ENCODE measurements around the gene CPE. TPM values are rescaled to one million over a fixed set of nuclear protein-coding genes. Genes with fewer than 3 reads are reported as not detected.
"Not testable (repeated sequence)": the region's sequence is repeated elsewhere in the genome, so short reads cannot be mapped to it uniquely, and the experiment has no call there.

The CPE gene
- total RNA-seq, 1 donor from 2014 or later = 64.3 TPM

DNA sequence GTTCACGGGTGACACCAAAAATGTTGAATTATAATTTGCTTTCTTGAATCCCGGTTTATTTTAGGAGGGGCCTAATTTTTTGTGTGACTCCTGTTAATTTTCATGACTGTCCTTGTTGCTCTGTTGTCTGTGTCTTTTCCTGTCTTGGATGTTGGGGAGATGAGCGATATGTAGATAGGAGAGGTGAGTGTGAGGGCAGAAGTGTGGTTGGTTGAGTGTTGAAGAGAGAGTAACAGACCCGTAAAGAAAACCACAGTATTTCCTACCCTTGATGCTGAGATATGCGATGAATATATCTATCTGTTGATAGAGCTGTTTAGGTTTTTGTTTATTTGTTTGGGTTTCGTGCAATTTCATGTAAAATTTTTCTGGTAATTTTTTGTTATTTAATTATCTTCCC, 70.5 kb downstream of the CPE start:
- no peak for ATAC-seq
- intact Hi-C loops (cut with micrococcal nuclease) = no loop called here
- no peak for DNase-seq

DNA sequence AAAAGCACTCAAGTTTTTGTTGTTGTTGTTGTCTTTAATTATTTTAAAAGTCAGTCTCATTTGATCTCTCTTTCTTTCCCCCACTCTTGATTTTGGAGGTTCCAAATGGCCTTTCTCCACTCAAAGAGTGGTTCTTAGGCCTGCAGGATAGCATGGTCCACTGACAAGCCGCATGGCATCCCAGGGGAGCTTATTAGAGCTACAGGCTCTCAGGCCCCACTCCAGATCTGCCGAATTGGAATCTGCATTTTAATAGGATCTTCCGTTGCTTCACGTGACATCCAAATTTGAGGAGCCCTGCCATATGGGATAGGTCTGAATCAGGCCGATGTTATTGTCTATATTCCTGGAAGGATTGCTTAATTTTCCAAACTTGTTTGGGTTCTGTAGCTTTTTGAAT, 72.1 kb downstream of the CPE start:
- ATAC-seq = no peak
- DNase-seq = no peak
- intact Hi-C loops (cut with micrococcal nuclease) = no loop called here

DNA sequence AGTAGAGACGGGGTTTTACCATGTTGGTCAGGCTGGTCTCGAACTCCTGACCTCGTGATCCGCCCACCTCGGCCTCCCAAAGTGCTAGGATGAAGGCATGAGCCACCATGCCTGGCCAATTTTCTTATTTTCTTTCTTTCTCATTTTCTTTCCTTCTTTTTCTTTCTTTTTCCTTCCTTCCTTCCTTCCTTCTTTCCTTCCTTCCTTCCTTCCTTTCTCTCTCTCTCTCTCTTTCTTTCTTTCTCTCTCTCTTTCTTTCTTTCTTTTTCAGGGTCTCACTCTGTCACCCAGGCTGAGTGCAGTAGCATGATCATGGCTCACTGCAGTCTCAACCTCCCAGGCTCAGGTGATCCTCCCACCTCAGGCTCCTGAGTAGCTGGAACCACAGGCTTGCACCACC, 74.3 kb downstream of the CPE start:
- DNase-seq; intact Hi-C loops (cut with micrococcal nuclease); ATAC-seq: not testable (repeated sequence)

DNA sequence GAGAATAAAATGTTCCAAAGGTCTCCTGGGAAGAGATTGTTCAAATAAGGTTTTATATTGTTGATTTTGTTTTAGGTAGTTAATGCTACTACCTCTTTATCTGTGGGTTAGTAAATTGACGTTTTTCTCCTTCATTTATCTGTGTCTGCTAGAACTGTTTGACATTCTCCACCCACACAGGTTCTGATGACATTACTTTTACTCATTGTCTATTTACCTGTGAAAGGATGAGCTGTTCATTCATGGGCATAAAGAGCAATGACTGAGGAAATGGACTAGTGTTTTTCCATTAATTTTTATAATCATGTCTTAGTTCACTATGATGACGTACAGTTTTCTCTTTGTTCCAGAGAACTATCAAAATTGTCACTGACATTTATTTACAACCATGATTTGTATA, 75.6 kb downstream of the CPE start:
- intact Hi-C loops (cut with micrococcal nuclease) = no loop called here
- ATAC-seq (no peak), DNase-seq (no peak)

DNA sequence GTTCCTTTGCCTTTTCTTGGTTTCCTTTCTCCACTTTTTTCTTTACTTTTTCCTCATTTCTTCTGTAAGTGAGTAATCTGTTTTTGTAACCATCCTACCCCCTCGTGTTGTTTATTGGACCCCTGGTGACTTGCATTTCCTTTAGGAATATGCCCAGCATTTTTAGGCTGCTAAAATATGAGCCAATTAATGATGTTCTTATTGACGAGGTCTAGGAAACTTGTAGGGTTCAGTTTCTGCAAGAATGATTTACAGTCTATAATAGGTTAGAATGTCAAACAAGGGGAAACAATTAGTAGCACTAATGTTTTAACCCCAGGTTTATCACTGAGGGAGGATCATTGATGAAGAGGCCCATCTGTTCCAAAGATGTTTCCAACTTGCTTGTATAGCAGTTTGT, 79.0 kb downstream of the CPE start:
- intact Hi-C loops (cut with micrococcal nuclease) = no loop called here
- ATAC-seq (no peak), DNase-seq (no peak)

DNA sequence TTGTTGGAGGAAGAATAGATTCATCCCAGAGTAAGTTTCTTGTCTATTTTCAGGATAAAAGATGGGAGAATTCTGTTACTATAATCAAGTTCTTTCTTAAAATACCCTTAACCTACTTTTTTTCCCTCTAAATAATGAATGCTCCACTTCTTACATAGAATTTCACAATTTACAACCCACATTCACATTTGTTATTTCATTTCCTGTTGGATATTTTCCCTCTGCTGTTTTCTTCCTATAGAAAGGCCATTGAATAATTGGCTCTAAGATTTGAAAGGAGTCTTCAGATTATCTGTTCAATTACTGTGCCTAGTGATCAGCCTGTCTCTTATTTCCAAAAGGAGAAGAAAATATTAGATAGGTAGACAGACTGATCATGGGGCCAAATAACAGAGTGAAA, 79.7 kb downstream of the CPE start:
- intact Hi-C loops (cut with micrococcal nuclease) = no loop called here
- no peak for DNase-seq
- no peak for ATAC-seq

DNA sequence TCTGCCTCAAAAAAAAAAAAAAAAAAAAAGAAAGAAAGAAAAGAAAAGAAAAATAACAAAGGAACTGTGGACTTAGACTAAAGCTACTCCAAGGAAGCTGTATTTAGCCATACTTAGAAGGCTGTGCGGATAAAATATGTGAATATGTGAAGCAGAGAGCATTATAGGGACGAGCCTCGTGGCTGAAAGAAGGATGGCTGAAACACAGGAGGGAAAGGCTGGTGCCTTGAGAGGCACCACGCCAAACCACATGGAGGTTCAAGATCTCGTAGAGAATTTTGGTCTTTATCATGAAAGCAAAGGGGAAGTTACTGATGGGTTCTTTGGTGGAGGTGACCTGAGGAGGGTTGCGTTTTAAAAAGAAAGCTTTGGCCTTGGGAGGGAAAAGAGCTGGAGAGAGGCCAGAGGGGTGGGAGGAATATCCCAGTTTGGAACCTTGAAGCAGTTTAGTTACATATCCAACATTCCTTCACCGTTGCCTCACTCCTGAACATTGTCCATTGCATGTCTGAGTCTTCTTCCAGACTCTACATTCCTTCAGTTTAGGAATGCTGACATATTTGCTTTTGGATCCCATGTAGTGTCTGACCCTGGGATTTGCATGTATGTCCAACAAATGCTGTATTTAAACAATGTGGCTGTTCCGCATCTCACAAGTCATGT, 82.5 kb downstream of the CPE start:
- ATAC-seq (peak; percentile 54), DNase-seq (no peak)
- intact Hi-C loops (cut with micrococcal nuclease) = loop anchor here (10.0 kb wide), 1 partner anchor 106 kb away; no protein-coding TSS in a partner anchor

DNA sequence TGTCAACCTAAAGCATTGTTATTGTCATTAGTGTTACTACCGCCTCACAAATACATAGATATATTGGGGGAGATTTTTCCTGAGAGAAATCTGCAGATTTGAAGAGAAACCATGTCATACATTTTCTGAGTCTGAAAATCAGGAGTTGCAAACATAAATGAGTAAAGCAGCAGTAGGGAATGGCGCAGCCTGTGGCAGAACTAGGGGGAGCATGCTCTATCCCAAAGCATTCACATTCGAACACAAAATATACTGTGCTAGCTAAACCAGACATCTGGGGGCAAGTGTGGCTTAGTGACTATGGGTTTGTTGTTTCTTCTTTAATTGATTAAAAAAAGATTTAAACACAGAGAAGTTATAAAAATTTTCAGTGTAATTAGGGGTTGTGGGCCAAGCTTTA, 83.2 kb downstream of the CPE start:
- intact Hi-C loops (cut with micrococcal nuclease) = loop anchor here (10.0 kb wide), 1 partner anchor 107 kb away; no protein-coding TSS in a partner anchor
- no peak for DNase-seq
- ATAC-seq = no peak

DNA sequence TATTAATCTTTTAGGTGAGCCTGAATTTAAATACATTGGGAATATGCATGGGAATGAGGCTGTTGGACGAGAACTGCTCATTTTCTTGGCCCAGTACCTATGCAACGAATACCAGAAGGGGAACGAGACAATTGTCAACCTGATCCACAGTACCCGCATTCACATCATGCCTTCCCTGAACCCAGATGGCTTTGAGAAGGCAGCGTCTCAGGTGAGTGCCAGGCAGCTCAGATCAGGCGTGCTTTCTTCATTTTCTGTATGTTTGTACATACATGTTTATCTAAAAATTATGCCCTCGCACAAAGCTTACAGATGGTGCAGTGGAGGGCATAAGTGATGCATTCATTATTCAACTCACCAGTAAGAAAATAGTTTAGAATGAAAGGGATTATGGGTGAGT, 85.6 kb downstream of the CPE start:
- DNase-seq = no peak
- no peak for ATAC-seq
- intact Hi-C loops (cut with micrococcal nuclease) = loop anchor here (10.0 kb wide), 1 partner anchor 110 kb away; no protein-coding TSS in a partner anchor

DNA sequence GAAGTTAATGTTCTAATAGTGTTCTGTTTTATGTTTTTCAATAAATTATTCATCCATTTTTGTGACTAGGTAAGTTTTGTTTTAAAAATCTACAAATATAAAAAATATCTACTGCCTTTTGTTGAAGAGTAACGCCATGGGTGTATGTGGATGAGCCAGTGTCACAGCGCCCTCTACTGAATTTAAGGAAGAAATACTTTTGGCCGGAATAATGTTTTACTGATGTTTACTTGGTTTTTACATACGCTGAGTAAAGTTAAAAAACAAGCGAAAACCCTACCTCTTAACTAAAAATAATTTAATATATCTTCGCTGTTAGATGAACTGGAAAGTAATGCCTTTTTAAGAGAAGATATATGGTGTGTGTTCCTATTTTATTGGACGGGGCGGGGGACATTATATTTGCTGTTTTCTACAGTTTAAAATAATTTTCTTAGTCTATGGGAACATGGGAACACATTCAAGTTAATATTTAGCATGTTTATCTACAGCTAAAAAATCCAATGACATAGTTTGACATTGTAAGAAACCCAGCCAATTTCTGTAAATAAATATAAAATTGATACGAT, 86.1 kb downstream of the CPE start:
- intact Hi-C loops (cut with micrococcal nuclease) = loop anchor here (5.0 to 10.0 kb wide), 2 partner anchors 110 to 333 kb away; no protein-coding TSS in a partner anchor
- ATAC-seq = peak; percentile 55
- DNase-seq = no peak

DNA sequence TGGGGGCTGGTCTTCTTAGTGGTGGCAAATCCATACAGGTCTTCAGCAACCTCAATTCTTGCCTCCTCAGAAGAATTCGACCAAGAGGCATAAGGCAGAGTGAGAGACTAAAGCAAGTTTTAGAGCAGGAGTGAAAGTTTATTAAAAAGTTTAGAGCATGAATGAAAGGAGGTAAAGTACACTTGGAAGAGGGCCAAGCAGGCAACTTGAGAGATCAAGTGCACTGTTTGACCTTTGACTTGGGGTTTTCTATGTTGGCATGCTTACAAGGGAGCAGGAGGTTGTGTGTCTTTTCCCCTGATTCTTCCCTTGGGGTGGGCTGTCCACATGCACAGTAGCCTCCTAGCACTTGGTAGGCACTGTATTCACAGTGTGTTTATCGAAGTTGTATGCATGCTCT, 91.2 kb downstream of the CPE start:
- intact Hi-C loops (cut with micrococcal nuclease) = no loop called here
- no peak for DNase-seq
- ATAC-seq = no peak

DNA sequence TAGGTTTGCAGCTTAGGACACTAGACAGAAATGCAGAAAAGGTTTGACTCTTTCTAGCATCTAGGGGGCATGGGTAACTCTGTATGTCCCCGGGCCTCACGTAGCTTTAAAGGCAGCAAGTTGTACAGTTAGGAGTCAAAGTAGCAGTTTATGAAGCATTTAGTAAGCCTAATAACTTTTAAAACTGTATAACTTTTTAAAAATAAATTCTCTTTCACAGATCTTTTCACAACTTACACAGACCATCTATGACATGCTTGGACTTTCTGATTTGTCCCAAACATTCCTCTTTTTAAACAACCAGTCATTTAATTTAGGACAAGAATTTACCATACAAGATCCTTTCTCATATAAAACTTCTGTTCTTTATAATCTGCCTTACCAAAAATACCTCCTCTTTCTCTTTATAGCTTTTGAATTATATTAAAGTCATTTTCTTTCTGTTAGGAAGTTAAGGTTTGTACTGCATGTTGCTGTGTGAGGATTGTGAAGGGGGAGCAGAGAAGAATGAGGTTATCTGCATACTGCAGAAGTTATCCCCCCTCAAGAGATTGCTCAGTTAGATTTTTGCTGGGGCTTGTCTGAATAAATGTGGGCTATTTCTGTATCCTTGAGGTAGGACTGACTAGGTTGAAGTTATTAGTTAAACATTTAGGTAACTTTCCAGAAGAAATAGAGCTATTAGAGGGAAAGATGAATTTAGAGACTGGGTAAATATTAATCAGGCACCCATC, 94.3 kb downstream of the CPE start:
- intact Hi-C loops (cut with micrococcal nuclease) = no loop called here
- ATAC-seq (no peak), DNase-seq (no peak)

DNA sequence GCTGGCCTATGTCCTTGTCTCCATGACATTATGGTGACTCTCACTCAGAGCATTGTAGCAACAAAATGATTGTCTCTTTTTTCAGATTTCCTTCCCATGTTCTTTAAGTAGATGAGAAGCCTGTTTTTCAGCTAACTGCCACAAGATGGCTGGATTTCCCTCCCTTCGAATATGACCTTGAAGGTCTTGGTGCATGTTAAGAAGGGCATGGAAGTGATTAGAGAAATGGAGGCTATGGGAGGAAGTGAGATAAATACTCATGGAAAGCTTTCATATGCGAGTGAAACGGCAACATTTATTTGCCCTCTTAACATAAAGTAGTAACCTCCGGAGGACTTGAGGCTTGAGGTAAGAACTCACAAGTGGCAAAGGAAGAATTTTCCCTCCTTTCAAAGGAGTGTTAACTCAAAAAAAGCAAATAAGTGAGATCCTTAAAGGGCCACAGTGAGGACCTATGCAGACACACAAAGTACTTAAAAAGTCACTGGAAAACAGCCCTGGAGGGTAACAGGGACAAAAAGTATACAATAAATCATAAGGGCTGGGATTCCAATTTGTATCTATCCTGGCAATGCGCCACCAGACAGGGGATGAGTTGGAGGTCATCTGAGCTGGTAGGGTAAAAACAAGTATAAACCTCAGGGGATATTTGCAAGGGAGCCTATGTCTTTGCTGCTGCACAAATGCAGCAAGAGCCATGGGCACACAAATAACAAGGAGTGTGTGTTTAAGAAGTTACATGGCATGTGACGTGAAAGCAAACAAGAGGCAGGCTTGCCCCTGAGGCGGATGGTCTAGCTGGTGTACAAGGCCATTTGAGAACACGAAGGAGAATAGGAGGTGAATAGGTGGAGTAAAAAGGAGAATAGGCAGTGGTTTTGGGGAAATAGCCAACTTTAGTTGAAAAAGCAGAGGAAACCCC, 96.2 kb downstream of the CPE start:
- DNase-seq (no peak), ATAC-seq (no peak)
- intact Hi-C loops (cut with micrococcal nuclease) = no loop called here

DNA sequence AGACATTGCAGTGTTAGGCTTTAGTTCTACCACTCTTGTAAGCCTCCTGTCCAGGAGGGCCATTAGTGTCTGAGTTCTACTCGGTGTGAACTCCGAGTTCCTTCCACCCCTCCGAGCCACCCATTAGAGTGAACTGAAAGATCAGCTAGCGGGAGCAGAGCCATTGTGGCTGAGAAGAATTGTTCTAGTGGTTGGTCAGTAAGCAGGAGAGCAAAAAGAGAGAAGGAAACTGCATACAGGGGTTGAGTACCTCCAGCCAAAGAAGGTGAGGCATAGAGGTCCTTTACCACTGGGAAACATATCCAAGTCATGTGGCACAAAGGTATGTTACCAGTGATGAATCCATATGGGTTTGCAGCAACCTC, 96.9 kb downstream of the CPE start:
- DNase-seq (no peak), ATAC-seq (no peak)
- intact Hi-C loops (cut with micrococcal nuclease) = no loop called here

DNA sequence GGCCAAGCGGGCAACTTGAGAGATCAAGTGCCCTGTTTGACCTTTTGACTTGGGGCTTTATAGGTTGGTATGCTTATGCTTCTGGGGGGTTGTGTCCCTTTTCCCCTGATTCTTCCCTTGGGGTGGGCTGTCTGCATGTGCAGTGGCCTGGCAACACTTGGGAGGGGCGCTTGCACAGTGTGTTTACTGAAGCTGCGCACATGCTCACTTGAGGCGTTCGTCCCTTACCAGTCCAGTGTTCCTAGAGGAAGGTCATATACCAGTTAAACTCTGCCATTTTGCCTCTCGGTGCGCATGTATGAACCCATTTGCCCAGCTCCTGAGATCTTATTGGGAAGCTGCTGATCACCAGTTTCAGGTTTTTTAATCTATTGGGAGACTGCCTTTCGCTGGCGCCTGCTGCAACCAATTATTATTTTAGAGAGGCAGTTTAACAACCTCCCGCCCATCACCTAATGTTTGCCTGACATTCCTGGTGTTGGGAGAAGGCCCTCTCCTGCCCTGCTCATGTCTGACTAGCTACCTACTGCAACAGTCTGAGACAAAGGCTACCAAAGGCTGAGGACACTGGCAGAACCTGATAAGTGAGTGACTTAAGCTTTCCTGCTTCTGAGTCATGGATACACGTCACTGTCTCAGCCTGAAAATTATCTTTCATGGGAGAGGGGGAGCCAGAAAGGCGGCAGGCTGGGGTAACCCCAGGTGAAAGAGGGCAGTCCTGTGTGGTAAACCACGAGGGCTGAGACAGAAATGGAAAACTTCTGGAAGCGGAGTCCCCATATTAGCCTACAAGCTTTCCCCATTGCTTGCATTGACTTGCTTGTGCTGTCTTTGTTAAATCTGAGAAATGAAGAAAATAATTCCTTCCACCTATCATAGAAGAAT, 97.6 kb downstream of the CPE start:
- intact Hi-C loops (cut with micrococcal nuclease) = no loop called here
- ATAC-seq (no peak), DNase-seq (no peak)

DNA sequence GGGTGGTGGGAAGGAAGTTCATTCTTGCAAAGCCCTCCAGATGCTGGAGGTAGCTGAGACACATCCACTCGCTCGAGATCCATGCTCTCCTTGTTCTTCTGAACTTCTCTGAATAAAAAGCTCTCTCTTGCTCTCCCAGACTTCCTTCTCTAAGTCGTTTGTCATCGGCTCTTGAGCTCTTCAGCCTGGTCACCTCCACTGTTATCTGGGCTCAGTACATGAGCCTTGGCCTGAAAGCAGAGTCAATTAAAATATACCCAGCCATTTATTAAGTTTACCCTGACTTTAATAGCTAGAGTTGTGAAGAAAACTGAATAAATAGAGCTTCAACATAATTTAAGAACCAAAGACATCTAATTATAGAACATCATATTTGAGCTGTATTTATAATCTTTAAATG, 99.0 kb downstream of the CPE start:
- no peak for DNase-seq
- ATAC-seq = no peak
- intact Hi-C loops (cut with micrococcal nuclease) = no loop called here

DNA sequence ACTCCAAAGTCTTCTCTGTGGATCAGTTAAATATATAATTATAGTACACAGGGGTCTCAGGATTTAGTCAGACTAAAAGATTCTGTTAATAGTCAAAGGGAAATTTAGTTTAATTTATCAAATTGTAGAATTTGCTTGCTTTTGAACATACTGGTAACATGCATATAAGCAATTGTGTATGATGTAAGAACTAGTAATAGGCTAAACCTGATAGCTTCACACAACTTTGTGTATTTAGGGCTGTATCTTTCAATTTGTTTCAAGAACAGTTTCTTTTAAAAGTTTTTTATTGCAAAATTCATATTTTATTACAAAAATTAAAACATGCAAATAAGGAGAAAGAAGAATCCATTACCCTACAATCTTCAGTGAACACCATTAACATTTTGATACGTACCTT, 99.5 kb downstream of the CPE start:
- DNase-seq = no peak
- ATAC-seq = no peak
- intact Hi-C loops (cut with micrococcal nuclease) = no loop called here

DNA sequence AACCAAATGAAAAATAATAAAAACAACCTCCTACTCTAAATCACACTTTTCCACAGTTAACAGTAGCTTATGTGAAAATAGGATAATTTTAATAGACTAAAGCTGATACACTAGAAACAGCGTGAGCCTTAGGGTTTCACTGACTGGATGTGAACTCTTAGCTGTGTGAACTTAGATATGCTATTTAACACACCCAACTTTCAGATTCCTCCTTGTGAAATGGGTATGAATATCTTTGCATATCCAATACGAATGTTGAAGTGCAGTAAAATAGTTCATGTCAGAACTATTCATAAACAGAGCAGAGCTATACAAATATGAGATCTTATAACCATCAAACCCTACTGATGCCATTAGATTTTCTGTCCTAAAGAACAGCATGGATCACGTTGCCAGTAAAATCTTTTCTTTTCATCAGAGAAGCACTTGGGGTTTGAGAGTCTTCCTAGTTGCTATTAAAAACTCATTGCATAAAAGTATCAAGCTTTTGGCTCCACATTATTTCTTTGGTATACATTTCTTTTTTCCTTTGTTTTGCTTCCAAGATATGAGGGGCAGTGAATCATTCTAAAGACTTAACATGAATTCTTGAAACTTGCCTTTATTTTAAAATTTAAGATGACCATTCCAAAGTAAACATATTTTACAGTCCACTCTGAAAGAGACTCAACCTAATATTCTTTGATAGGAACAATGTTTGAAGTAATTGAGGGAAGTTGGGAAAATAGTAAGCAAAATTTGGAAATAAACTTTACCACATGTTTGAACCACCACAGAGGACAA, 102.4 kb downstream of the CPE start:
- DNase-seq (no peak), ATAC-seq (no peak)
- intact Hi-C loops (cut with micrococcal nuclease) = no loop called here
